A549 (cell line): ENCODE data around the gene LRRC8C. TPM values are rescaled to one million over a fixed set of nuclear protein-coding genes. Genes with fewer than 3 reads are reported as not detected.

Source experiments
- ATAC-seq, 2 experiments: fragments of 200-7000 bp in 1 of 2; fragments of >200 bp in 1 of 2; cut with Nextera tagmentation in 1 of 2; cut with Tn5 transposase in 1 of 2; 3 replicates each; pipeline versions ENCODE4 v1.8.0 to v1.9.1; 2018 to 2020; ENCODE audit warnings: mild to moderate bottlenecking in 1 of 2, moderate library complexity in 1 of 2
- CTCF ChIA-PET: fragments of 300-600 bp; sonication (Branson Sonifier 250); formaldehyde crosslinking; extraction: SDS; loops from one replicate; lab custom pipeline; 2021; ENCODE audit warnings: antibody characterized with exemption, inconsistent platforms; lab: Yijun Ruan, JAX
- POLR2A ChIA-PET: fragments of 350-600 bp; formaldehyde crosslinking; extraction: SDS; loops from one replicate; lab custom pipeline; 2021; ENCODE audit warnings: antibody characterized with exemption, inconsistent platforms; lab: Yijun Ruan, JAX
- DNase-seq, 2 experiments: peaks; one replicate each; pipeline versions ENCODE4 v3.0.0 to v3.0.0-alpha.2; 2011 to 2016; ENCODE audit warnings: low read depth in 1 of 2, low spot score in 1 of 2
- FAIRE-seq: peaks from 2 replicates; lab custom pipeline; 2011; peaks lifted over from hg19 to GRCh38; lab: Jason Lieb, UNC
- H3K27ac ChIP-seq, 2 experiments: fragments of >200 bp; sonication (Bioruptor Twin); formaldehyde crosslinking; 3 replicates each; pipeline ENCODE4 v1.5.1; 2016 to 2017
- H3K4me1 ChIP-seq: fragments of >200 bp; sonication (Bioruptor Twin); formaldehyde crosslinking; 3 replicates; pipeline ENCODE4 v1.6.1; 2016
- H3K4me2 ChIP-seq: fragments of >200 bp; sonication (Bioruptor Twin); formaldehyde crosslinking; 3 replicates; pipeline ENCODE4 v1.6.1; 2016
- H3K4me3 ChIP-seq: fragments of >200 bp; sonication (Bioruptor Twin); formaldehyde crosslinking; 3 replicates; pipeline ENCODE4 v1.5.1; 2016
- H3K9me3 ChIP-seq: fragments of >200 bp; sonication (Bioruptor Twin); formaldehyde crosslinking; 3 replicates; pipeline ENCODE4 v1.6.1; 2016
- BHLHE40 ChIP-seq: IDR thresholded peaks from 2 replicates; pipeline ENCODE4 v1.6.1; 2012; ENCODE audit warnings: low read depth, low read length, inconsistent platforms
- CBX8 ChIP-seq: fragments of 200-600 bp; sonication (generic); IDR thresholded peaks from 2 replicates; pipeline ENCODE4 v1.6.1; 2016
- CEBPB ChIP-seq, 2 experiments: fragments of >200 bp in 1 of 2; sonication (Bioruptor Twin) in 1 of 2; formaldehyde crosslinking in 1 of 2; IDR thresholded peaks; 2 replicates each; pipeline ENCODE4 v1.6.1; 2012 to 2016
- CHD2 ChIP-seq: fragments of 150-350 bp; IDR thresholded peaks from 2 replicates; pipeline ENCODE4 v1.6.1; 2014; ENCODE audit warnings: low read length; ENCODE audit not compliant: partially characterized antibody
- CHD4 ChIP-seq: fragments of 200-600 bp; sonication (generic); IDR thresholded peaks from 2 replicates; pipeline ENCODE4 v1.6.1; 2016; ENCODE audit warnings: antibody characterized with exemption, mild to moderate bottlenecking, borderline replicate concordance
- E2F6 ChIP-seq: IDR thresholded peaks from 2 replicates; pipeline ENCODE4 v1.6.1; 2012; ENCODE audit warnings: low read depth, borderline replicate concordance
- EHF ChIP-seq: fragments of 250-450 bp; sonication (Bioruptor Pico); IDR thresholded peaks from 2 replicates; pipeline ENCODE4 v1.5.0; 2020; ENCODE audit warnings: mild to moderate bottlenecking
- EHMT2 ChIP-seq: fragments of 200-600 bp; sonication (generic); IDR thresholded peaks from 2 replicates; pipeline ENCODE4 v1.6.1; 2016; ENCODE audit warnings: antibody characterized with exemption, low read depth, mild to moderate bottlenecking, moderate library complexity
- EP300 ChIP-seq, 2 experiments: fragments of >200 bp; sonication (Bioruptor Twin); formaldehyde crosslinking; IDR thresholded peaks; 2 replicates in 1 of 2; 3 replicates in 1 of 2; pipeline ENCODE4 v1.6.1; 2016 to 2017
- FOSB ChIP-seq: fragments of 250-450 bp; sonication (Bioruptor Pico); IDR thresholded peaks from 2 replicates; pipeline ENCODE4 v1.5.0; 2020; ENCODE audit warnings: mild to moderate bottlenecking, moderate library complexity
- HOXB13 ChIP-seq: fragments of 250-450 bp; sonication (Bioruptor Pico); IDR thresholded peaks from 2 replicates; pipeline ENCODE4 v1.5.0; 2020; ENCODE audit warnings: low read depth, mild to moderate bottlenecking, moderate library complexity
- JUN ChIP-seq, 2 experiments: fragments of >200 bp; sonication (Bioruptor Twin); formaldehyde crosslinking; IDR thresholded peaks; 2 replicates in 1 of 2; 3 replicates in 1 of 2; pipeline ENCODE4 v1.6.1; 2016 to 2017
- JUNB ChIP-seq: fragments of >200 bp; sonication (Bioruptor Twin); formaldehyde crosslinking; IDR thresholded peaks from 2 replicates; pipeline ENCODE4 v1.6.1; 2016
- MAX ChIP-seq: IDR thresholded peaks from 2 replicates; pipeline ENCODE4 v1.6.1; 2012
- MYC ChIP-seq: IDR thresholded peaks from 2 replicates; pipeline ENCODE4 v1.6.1; 2012; ENCODE audit warnings: mild to moderate bottlenecking, inconsistent platforms, low read length, improper control_type of control experiment, borderline replicate concordance
- NFE2L2 ChIP-seq: fragments of 150-350 bp; conservative IDR thresholded peaks from 2 replicates; pipeline ENCODE4 v1.6.1; 2014; ENCODE audit warnings: low read length
- PHF8 ChIP-seq: fragments of 200-600 bp; sonication (generic); IDR thresholded peaks from 2 replicates; pipeline ENCODE4 v1.6.1; 2016; ENCODE audit warnings: low read depth, mild to moderate bottlenecking, antibody characterized with exemption, moderate library complexity, borderline replicate concordance
- RAD21 ChIP-seq, 2 experiments: fragments of >200 bp in 1 of 2; sonication (Bioruptor Twin) in 1 of 2; formaldehyde crosslinking in 1 of 2; IDR thresholded peaks in 1 of 2; conservative IDR thresholded peaks in 1 of 2; 2 replicates in 1 of 2; 3 replicates in 1 of 2; pipeline ENCODE4 v1.6.1; 2012 to 2018; ENCODE audit warnings: inconsistent platforms in 1 of 2
- RARB ChIP-seq: fragments of 250-450 bp; sonication (Bioruptor Pico); IDR thresholded peaks from 2 replicates; pipeline ENCODE4 v1.8.0; 2021; ENCODE audit warnings: mild to moderate bottlenecking, moderate library complexity
- RFX5 ChIP-seq: fragments of 450-650 bp; IDR thresholded peaks from 2 replicates; pipeline ENCODE4 v1.7.1; 2014; ENCODE audit warnings: antibody characterized with exemption, mild to moderate bottlenecking, moderate library complexity
- TFCP2L1 ChIP-seq: fragments of 250-450 bp; sonication (Bioruptor Pico); IDR thresholded peaks from 2 replicates; pipeline ENCODE4 v1.5.0; 2021; ENCODE audit warnings: mild to moderate bottlenecking
- ZC3H11A ChIP-seq: fragments of 450-650 bp; IDR thresholded peaks from 2 replicates; pipeline ENCODE4 v1.6.1; 2014; ENCODE audit warnings: antibody characterized with exemption, mild to moderate bottlenecking
- ZNF302 ChIP-seq: fragments of 250-450 bp; sonication (Bioruptor Pico); IDR thresholded peaks from 2 replicates; pipeline ENCODE4 v1.9.0; 2021; ENCODE audit warnings: inconsistent platforms, mild to moderate bottlenecking, moderate library complexity
- ZSCAN20 ChIP-seq: fragments of 250-450 bp; sonication (Bioruptor Pico); IDR thresholded peaks from 2 replicates; pipeline ENCODE4 v1.8.0; 2022; ENCODE audit warnings: mild to moderate bottlenecking, moderate library complexity
- WGBS: methylation state at CpG from one replicate; pipeline ENCODE4 v1.1.6; 2017; ENCODE audit errors: missing lambda C conversion rate; 5-methylcytosine and 5-hydroxymethylcytosine counted together
- polyA plus RNA-seq, 4 experiments: library from polyadenylated mRNA; depleted of rRNA in 3 of 4; stranded (reverse); fragments of >200 nt; fragmentation: RNase III in 1 of 4; extraction: RNeasy Plus Mini Kit Qiagen cat#74134 plus additional on column Dnase treatment in 1 of 4; gene quantifications; 2 replicates in 3 of 4; 3 replicates in 1 of 4; pipeline ENCODE4 v1.2.3, GENCODE V29; 2011 to 2017
- TF ChIP-seq, protein P1 (sequence below): fragments of >200 bp; sonication (Bioruptor Twin); formaldehyde crosslinking; IDR thresholded peaks from 3 replicates; pipeline ENCODE4 v1.6.1; 2016
- TF ChIP-seq, protein P2 (sequence below): fragments of >200 bp; sonication (Bioruptor Twin); formaldehyde crosslinking; IDR thresholded peaks from 3 replicates; pipeline ENCODE4 v1.5.1; 2016

Gene LRRC8C
- polyA plus RNA-seq, 2 of the 4 experiments (the other 2 are of a cell fraction): 6.3 to 15.9 TPM

GRCh38 chr1:89698624-89699023, 65.7 kb downstream of the LRRC8C start:
- ATAC-seq (no peak), DNase-seq (no peak)
- POLR2A ChIA-PET: no interaction called here
- CTCF ChIA-PET: interaction anchor here (0.9 kb wide), 1 partner anchor 65 kb away, joined by 7 read pairs; no protein-coding TSS in a partner anchor
- no peak overlapping the region for H3K27ac ChIP-seq
- WGBS: 83% methylated on average over 1 of the region's 1 CpG
- no peak for TF ChIP-seq CHD2
- TF ChIP-seq CHD4: no peak
- no peak for TF ChIP-seq RAD21 (conservative IDR thresholded peaks at IDR 0.05 in 1 of 2, IDR thresholded peaks at IDR 0.05 in 1 of 2)
- no peak for TF ChIP-seq TFCP2L1 (CRISPR knock-in tag)
- TF ChIP-seq EP300 (IDR thresholded peaks at IDR 0.05): no peak
- no peak for TF ChIP-seq CBX8
- TF ChIP-seq EHF (CRISPR knock-in tag): no peak
- TF ChIP-seq, protein P1, sequence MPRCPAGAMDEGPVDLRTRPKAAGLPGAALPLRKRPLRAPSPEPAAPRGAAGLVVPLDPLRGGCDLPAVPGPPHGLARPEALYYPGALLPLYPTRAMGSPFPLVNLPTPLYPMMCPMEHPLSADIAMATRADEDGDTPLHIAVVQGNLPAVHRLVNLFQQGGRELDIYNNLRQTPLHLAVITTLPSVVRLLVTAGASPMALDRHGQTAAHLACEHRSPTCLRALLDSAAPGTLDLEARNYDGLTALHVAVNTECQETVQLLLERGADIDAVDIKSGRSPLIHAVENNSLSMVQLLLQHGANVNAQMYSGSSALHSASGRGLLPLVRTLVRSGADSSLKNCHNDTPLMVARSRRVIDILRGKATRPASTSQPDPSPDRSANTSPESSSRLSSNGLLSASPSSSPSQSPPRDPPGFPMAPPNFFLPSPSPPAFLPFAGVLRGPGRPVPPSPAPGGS: no peak
- no peak for TF ChIP-seq E2F6
- TF ChIP-seq, all 56 proteins: peak for 0
- Histone ChIP-seq H3K9me3 (no peaks in the 10 kb centered on the region), H3K4me3 (no peak overlapping the region), H3K4me1 (no peaks in the 10 kb centered on the region), H3K4me2 (no peak overlapping the region)
- FAIRE-seq: no peak

DNA sequence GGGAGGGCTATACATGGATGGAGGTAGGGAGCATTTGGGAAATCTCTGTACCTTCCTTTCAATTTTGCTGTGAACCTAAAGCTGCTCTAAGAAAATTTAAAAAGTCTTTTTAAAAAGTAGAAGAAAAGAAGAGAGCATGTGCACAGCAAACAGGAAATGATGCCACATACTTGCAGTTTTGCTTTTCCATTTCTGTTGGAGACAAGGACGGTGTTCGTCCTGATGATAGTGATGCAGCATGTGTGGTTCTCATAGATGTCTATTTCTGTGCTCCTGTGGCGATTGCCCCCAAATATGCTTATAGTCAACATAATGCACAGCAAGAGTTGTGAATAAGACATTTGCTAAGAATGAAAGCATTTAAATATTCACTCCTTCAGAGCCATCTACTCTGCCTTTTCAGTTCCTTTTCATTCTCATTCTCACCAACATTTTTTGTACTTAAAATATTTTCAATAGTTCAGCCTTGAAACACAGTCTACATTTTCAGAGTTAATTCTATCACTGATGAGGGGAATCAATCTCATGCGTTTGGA, 66.6 kb downstream of the LRRC8C start:
- Histone ChIP-seq H3K4me3 (no peak overlapping the region), H3K4me2 (no peak overlapping the region), H3K27ac (no peak overlapping the region), H3K9me3 (no peaks in the 10 kb centered on the region), H3K4me1 (no peaks in the 10 kb centered on the region)
- FAIRE-seq (no peak), ATAC-seq (no peak), DNase-seq (no peak)
- POLR2A ChIA-PET: no interaction called here
- 93% methylated on average over 4 of the region's 4 CpGs for WGBS
- no peak for TF ChIP-seq EHMT2
- no peak for TF ChIP-seq ZC3H11A
- TF ChIP-seq FOSB (CRISPR knock-in tag): no peak
- no peak for TF ChIP-seq BHLHE40
- TF ChIP-seq, protein P2, sequence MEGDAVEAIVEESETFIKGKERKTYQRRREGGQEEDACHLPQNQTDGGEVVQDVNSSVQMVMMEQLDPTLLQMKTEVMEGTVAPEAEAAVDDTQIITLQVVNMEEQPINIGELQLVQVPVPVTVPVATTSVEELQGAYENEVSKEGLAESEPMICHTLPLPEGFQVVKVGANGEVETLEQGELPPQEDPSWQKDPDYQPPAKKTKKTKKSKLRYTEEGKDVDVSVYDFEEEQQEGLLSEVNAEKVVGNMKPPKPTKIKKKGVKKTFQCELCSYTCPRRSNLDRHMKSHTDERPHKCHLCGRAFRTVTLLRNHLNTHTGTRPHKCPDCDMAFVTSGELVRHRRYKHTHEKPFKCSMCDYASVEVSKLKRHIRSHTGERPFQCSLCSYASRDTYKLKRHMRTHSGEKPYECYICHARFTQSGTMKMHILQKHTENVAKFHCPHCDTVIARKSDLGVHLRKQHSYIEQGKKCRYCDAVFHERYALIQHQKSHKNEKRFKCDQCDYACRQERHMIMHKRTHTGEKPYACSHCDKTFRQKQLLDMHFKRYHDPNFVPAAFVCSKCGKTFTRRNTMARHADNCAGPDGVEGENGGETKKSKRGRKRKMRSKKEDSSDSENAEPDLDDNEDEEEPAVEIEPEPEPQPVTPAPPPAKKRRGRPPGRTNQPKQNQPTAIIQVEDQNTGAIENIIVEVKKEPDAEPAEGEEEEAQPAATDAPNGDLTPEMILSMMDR: no peak
- no peak for TF ChIP-seq JUNB
- TF ChIP-seq EP300 (IDR thresholded peaks at IDR 0.05): no peak
- no peak for TF ChIP-seq JUN (IDR thresholded peaks at IDR 0.05)
- CTCF ChIA-PET: interaction anchor here (0.9 kb wide), 1 partner anchor 64 kb away, joined by 7 read pairs; no protein-coding TSS in a partner anchor

GRCh38 chr1:89701746-89702241, 68.9 kb downstream of the LRRC8C start:
- 98% methylated on average over 4 of the region's 4 CpGs for WGBS
- Histone ChIP-seq H3K27ac (no peak overlapping the region), H3K4me2 (no peak overlapping the region), H3K4me3 (no peak overlapping the region), H3K9me3 (no peaks in the 10 kb centered on the region), H3K4me1 (no peaks in the 10 kb centered on the region)
- TF ChIP-seq PHF8 (no peak), CEBPB (IDR thresholded peaks at IDR 0.05) (no peak), RARB (CRISPR knock-in tag) (no peak), NFE2L2 (no peak), ZSCAN20 (CRISPR knock-in tag) (no peak), ZNF302 (no peak), MAX (no peak), HOXB13 (CRISPR knock-in tag) (no peak), TFCP2L1 (CRISPR knock-in tag) (no peak), MYC (no peak), EHF (CRISPR knock-in tag) (no peak), BHLHE40 (no peak), RFX5 (no peak)
- TF ChIP-seq, protein P1: no peak
- FAIRE-seq: no peak
- no peak for ATAC-seq
- POLR2A ChIA-PET: no interaction called here
- no peak for DNase-seq
- CTCF ChIA-PET: no interaction called here
